ENCODE data around the gene SEC23B. TPM values are rescaled to one million over a fixed set of nuclear protein-coding genes. Genes with fewer than 3 reads are reported as not detected.
A peak's percentile ranks its signal among the peaks of the same experiment; 100 is the strongest.

Gene SEC23B
- total and polyA plus RNA-seq, 2 of the 13 experiments (the other 11 are each of a cell fraction or from before 2014, with no cell fraction given), result 114 to 120 TPM

GRCh38 chr20:18496740-18497592 is 10.8 kb upstream of the SEC23B start, which contains the start of gene RBBP9 (continued):
- no peak for TF ChIP-seq KIAA2018 (CRISPR knock-in tag; IDR thresholded peaks at IDR 0.05; ENCODE audit: borderline replicate concordance)
- peak; percentile 96 for TF ChIP-seq ZNF772 (CRISPR knock-in tag; IDR thresholded peaks at IDR 0.05)
- no peak for TF ChIP-seq IKZF1 (IDR thresholded peaks at IDR 0.05)
- TF ChIP-seq LRRFIP1 (CRISPR knock-in tag; conservative IDR thresholded peaks at IDR 0.05), result no peak
- no peak for TF ChIP-seq PHB2 (IDR thresholded peaks at IDR 0.05; ENCODE audit: partially characterized antibody)
- no peak for TF ChIP-seq CREB1 (IDR thresholded peaks at IDR 0.05)
- peak; percentile 66 for TF ChIP-seq CREB1 (CRISPR knock-in tag; IDR thresholded peaks at IDR 0.05)
- peak; percentile 45; the same call in 1 of the 2 replicates for TF ChIP-seq SIX1 (CRISPR knock-in tag; IDR thresholded peaks at IDR 0.05; ENCODE audit: borderline replicate concordance)
- TF ChIP-seq ZNF710 (CRISPR knock-in tag; IDR thresholded peaks at IDR 0.05; ENCODE audit: borderline replicate concordance), result peak; percentile 76
- TF ChIP-seq ZNF639 (CRISPR knock-in tag; conservative IDR thresholded peaks at IDR 0.05), result peak; percentile 72; the same call in 1 of the 2 replicates
- TF ChIP-seq ADNP (CRISPR knock-in tag; IDR thresholded peaks at IDR 0.05), result no peak
- TF ChIP-seq TEF (CRISPR knock-in tag; IDR thresholded peaks at IDR 0.05), result no peak; the same call in 1 of the 2 replicates
- peak; percentile 94 for TF ChIP-seq ZNF891 (CRISPR knock-in tag; IDR thresholded peaks at IDR 0.05)
- TF ChIP-seq ZNF20 (CRISPR knock-in tag; IDR thresholded peaks at IDR 0.05), result no peak
